H1 (cell line): ENCODE results near the gene COL4A3. TPM values are rescaled to one million over a fixed set of nuclear protein-coding genes. Genes with fewer than 3 reads are reported as not detected.

ENCODE experiments used
- CTCF ChIA-PET: fragments of 300-600 bp; sonication (Branson Sonifier 250); formaldehyde crosslinking; loops from one replicate; lab custom pipeline; 2021; ENCODE audit not compliant: partially characterized antibody; lab: Charles Lee
- POLR2A ChIA-PET: fragments of 300-600 bp; sonication (Branson Sonifier 250); formaldehyde crosslinking; loops from one replicate; lab custom pipeline; 2021; ENCODE audit warnings: inconsistent platforms; ENCODE audit not compliant: partially characterized antibody; lab: Charles Lee
- DNase-seq, 2 experiments: peaks; one replicate each; pipeline versions ENCODE4 v3.0.0 to v3.0.0-alpha.2; 2010 to 2022; ENCODE audit warnings: low spot score in 2 of 2, low read depth in 1 of 2, mixed read lengths in 1 of 2
- FAIRE-seq: peaks from 2 replicates; lab custom pipeline; 2011; peaks lifted over from hg19 to GRCh38; lab: Jason Lieb, UNC
- H2AFZ ChIP-seq: 2 replicates; pipeline ENCODE4 v1.8.1; 2012; ENCODE audit warnings: low read length, inconsistent platforms
- H2AK5ac ChIP-seq: 2 replicates; pipeline ENCODE4 v1.6.1; 2013; ENCODE audit warnings: low read depth, low read length
- H2BK120ac ChIP-seq: replicated peaks from 2 replicates; pipeline ENCODE3; 2013; ENCODE audit warnings: low read depth, low read length, inconsistent platforms
- H2BK12ac ChIP-seq: 2 replicates; pipeline ENCODE4 v1.6.1; 2013; ENCODE audit warnings: low read depth, low read length
- H2BK15ac ChIP-seq: 2 replicates; pipeline ENCODE4 v1.6.1; 2013; ENCODE audit warnings: low read length
- H2BK20ac ChIP-seq: 2 replicates; pipeline ENCODE4 v1.6.1; 2013; ENCODE audit warnings: low read length
- H2BK5ac ChIP-seq: 2 replicates; pipeline ENCODE4 v1.6.1; 2013; ENCODE audit warnings: low read depth, low read length
- H3K14ac ChIP-seq: 2 replicates; pipeline ENCODE4 v1.6.1; 2013; ENCODE audit warnings: inconsistent platforms; ENCODE audit not compliant: insufficient read length
- H3K18ac ChIP-seq: 2 replicates; pipeline ENCODE4 v1.6.1; 2013; ENCODE audit warnings: low read length; ENCODE audit errors: extremely low read depth
- H3K23ac ChIP-seq: 2 replicates; pipeline ENCODE4 v1.6.1; 2013; ENCODE audit warnings: inconsistent platforms; ENCODE audit not compliant: insufficient read length
- H3K23me2 ChIP-seq: 2 replicates; pipeline ENCODE4 v1.6.1; 2013; ENCODE audit warnings: low read depth, low read length
- H3K27ac ChIP-seq: 2 replicates; pipeline ENCODE4 v1.6.1; 2011; ENCODE audit warnings: low read depth, low read length, inconsistent platforms
- H3K27me3 ChIP-seq, 4 experiments: replicated peaks in 1 of 4; 1 replicate in 1 of 4; 2 replicates in 3 of 4; pipeline versions ENCODE4 v1.6.1 to v1.8.1; 2011 to 2013; ENCODE audit warnings: low read length in 3 of 4, mild to moderate bottlenecking in 3 of 4, inconsistent platforms in 2 of 4, mixed read lengths in 2 of 4, moderate library complexity in 1 of 4; ENCODE audit not compliant: control insufficient read depth in 3 of 4, insufficient read depth in 3 of 4; ENCODE audit errors: extremely low read depth in 1 of 4
- H3K36me3 ChIP-seq, 4 experiments: 2 replicates each; pipeline versions ENCODE4 v1.6.1 to v1.8.1; 2011 to 2013; ENCODE audit warnings: mild to moderate bottlenecking in 4 of 4, low read length in 3 of 4, moderate library complexity in 2 of 4, control low read depth in 1 of 4, inconsistent platforms in 1 of 4; ENCODE audit not compliant: insufficient read depth in 4 of 4, control insufficient read depth in 2 of 4
- H3K4ac ChIP-seq: replicated peaks from 2 replicates; pipeline ENCODE3; 2013; ENCODE audit warnings: low read length, low read depth, mixed read lengths, inconsistent platforms; ENCODE audit not compliant: insufficient read length
- H3K4me1 ChIP-seq, 4 experiments: replicated peaks in 1 of 4; 1 replicate in 1 of 4; 2 replicates in 3 of 4; pipeline versions ENCODE4 v1.6.1 to v1.8.1; 2011 to 2013; ENCODE audit warnings: low read length in 3 of 4, inconsistent platforms in 2 of 4, mixed read lengths in 1 of 4; ENCODE audit not compliant: insufficient read depth in 4 of 4, control insufficient read depth in 3 of 4
- H3K4me2 ChIP-seq, 2 experiments: 2 replicates each; pipeline versions ENCODE4 v1.6.1 to v1.8.1; 2011 to 2013; ENCODE audit warnings: low read depth in 2 of 2, low read length in 2 of 2, control low read depth in 1 of 2, inconsistent platforms in 1 of 2, mild to moderate bottlenecking in 1 of 2; ENCODE audit not compliant: insufficient read depth in 1 of 2
- H3K4me3 ChIP-seq, 4 experiments: fragments of 200-600, 300-600 bp in 1 of 4; sonication (generic), shearing (Covaris generic), sonication (Bioruptor Twin) in 1 of 4; 2 replicates each; pipeline versions ENCODE4 v1.5.1 to v1.8.1; 2011 to 2016; ENCODE audit warnings: low read length in 4 of 4, low read depth in 3 of 4, control low read depth in 2 of 4, inconsistent platforms in 2 of 4, mild to moderate bottlenecking in 2 of 4, mixed read lengths in 1 of 4, moderate library complexity in 1 of 4; ENCODE audit not compliant: insufficient read depth in 2 of 4; ENCODE audit errors: extremely low read depth in 1 of 4
- H3K56ac ChIP-seq: replicated peaks from 2 replicates; pipeline ENCODE3; 2013; ENCODE audit warnings: low read depth, mild to moderate bottlenecking, mixed read lengths, low read length, inconsistent platforms; ENCODE audit not compliant: insufficient read length
- H3K79me1 ChIP-seq: 2 replicates; pipeline ENCODE4 v1.6.1; 2013; ENCODE audit warnings: low read depth, low read length, control low read depth
- H3K79me2 ChIP-seq, 2 experiments: 2 replicates each; pipeline versions ENCODE4 v1.6.1 to v1.8.1; 2012 to 2013; ENCODE audit warnings: low read length in 2 of 2, mild to moderate bottlenecking in 2 of 2, inconsistent platforms in 1 of 2; ENCODE audit not compliant: insufficient read depth in 2 of 2, control insufficient read depth in 1 of 2
- H3K9ac ChIP-seq, 4 experiments: replicated peaks in 1 of 4; 1 replicate in 1 of 4; 2 replicates in 3 of 4; pipeline versions ENCODE4 v1.6.1 to v1.8.1; 2011 to 2013; ENCODE audit warnings: low read depth in 3 of 4, low read length in 3 of 4, control low read depth in 2 of 4, mild to moderate bottlenecking in 2 of 4, moderate library complexity in 2 of 4, inconsistent platforms in 1 of 4; ENCODE audit errors: extremely low read depth in 1 of 4
- H3K9me3 ChIP-seq, 2 experiments: 2 replicates each; pipeline versions ENCODE4 v1.6.1 to v1.8.1; 2012 to 2013; ENCODE audit warnings: mild to moderate bottlenecking in 2 of 2, moderate library complexity in 2 of 2, control low read depth in 1 of 2, inconsistent platforms in 1 of 2, low read depth in 1 of 2, low read length in 1 of 2, mixed read lengths in 1 of 2; ENCODE audit not compliant: insufficient read depth in 2 of 2
- H4K20me1 ChIP-seq, 2 experiments: replicated peaks in 1 of 2; 2 replicates each; pipeline versions ENCODE3 to v1.8.1; 2011 to 2013; ENCODE audit warnings: inconsistent platforms in 2 of 2, low read length in 2 of 2, mild to moderate bottlenecking in 1 of 2; ENCODE audit not compliant: insufficient read depth in 2 of 2, control insufficient read depth in 1 of 2
- H4K5ac ChIP-seq: 2 replicates; pipeline ENCODE4 v1.6.1; 2013; ENCODE audit warnings: low read length, low read depth, mixed read lengths, inconsistent platforms; ENCODE audit not compliant: insufficient read length
- H4K8ac ChIP-seq: 2 replicates; pipeline ENCODE4 v1.8.0; 2013; ENCODE audit warnings: mild to moderate bottlenecking, moderate library complexity, low read length, inconsistent platforms; ENCODE audit not compliant: insufficient read depth; ENCODE audit errors: extremely low read depth
- H4K91ac ChIP-seq: replicated peaks from 2 replicates; pipeline ENCODE3; 2013; ENCODE audit warnings: low read length, mixed read lengths, inconsistent platforms; ENCODE audit not compliant: insufficient read length
- CBX5 ChIP-seq: fragments of 300-800, 300-1000 bp; sonication (generic); IDR thresholded peaks from 2 replicates; pipeline ENCODE4 v1.7.1; 2016; ENCODE audit warnings: antibody characterized with exemption, low read length, low read depth
- CEBPB ChIP-seq: IDR thresholded peaks from 2 replicates; pipeline ENCODE4 v1.6.1; 2012; ENCODE audit warnings: low read depth, low read length
- HDAC2 ChIP-seq, 2 experiments: fragments of 300-600 bp in 1 of 2; sonication (generic) in 1 of 2; IDR thresholded peaks; 2 replicates each; pipeline ENCODE4 v1.6.1; 2011 to 2012; ENCODE audit warnings: low read depth in 2 of 2, low read length in 2 of 2, mild to moderate bottlenecking in 2 of 2, moderate library complexity in 2 of 2, borderline replicate concordance in 1 of 2, inconsistent platforms in 1 of 2
- KDM5A ChIP-seq: fragments of 200-600 bp; IDR thresholded peaks from 2 replicates; pipeline ENCODE4 v1.7.1; 2012; ENCODE audit warnings: mild to moderate bottlenecking, low read length, inconsistent platforms, mixed read lengths
- NRF1 ChIP-seq: IDR thresholded peaks from 2 replicates; pipeline ENCODE4 v1.6.1; 2011; ENCODE audit warnings: mild to moderate bottlenecking, low read depth, low read length, improper control_type of control experiment
- RFX5 ChIP-seq: IDR thresholded peaks from 2 replicates; pipeline ENCODE4 v1.6.1; 2011; ENCODE audit warnings: low read depth, low read length, improper control_type of control experiment, borderline replicate concordance
- SIRT6 ChIP-seq: IDR thresholded peaks from one replicate; pipeline ENCODE4 v1.7.1; 2012; ENCODE audit warnings: low read length, inconsistent platforms
- SP4 ChIP-seq: IDR thresholded peaks from 2 replicates; pipeline ENCODE4 v1.6.1; 2012; ENCODE audit warnings: low read length, inconsistent platforms
- TAF1 ChIP-seq: IDR thresholded peaks from 2 replicates; pipeline ENCODE4 v1.6.1; 2011; ENCODE audit warnings: mild to moderate bottlenecking, low read depth, low read length
- YY1 ChIP-seq: IDR thresholded peaks from 2 replicates; pipeline ENCODE4 v1.6.1; 2011; ENCODE audit warnings: low read depth, mild to moderate bottlenecking, low read length
- WGBS, 2 experiments: shearing (Covaris generic) in 1 of 2; methylation state at CpG; one replicate each; pipeline versions ENCODE4 v1.1.6 to v1.1.7; 2013 to 2015; ENCODE audit warnings: low lambda C conversion rate in 2 of 2, mixed read lengths in 2 of 2, inconsistent platforms in 1 of 2, low coverage in 1 of 2, missing lambda C conversion rate in 1 of 2; ENCODE audit not compliant: insufficient replicate concordance in 2 of 2, insufficient coverage in 1 of 2, insufficient read length in 1 of 2; ENCODE audit errors: extremely low coverage in 1 of 2, missing lambda C conversion rate in 1 of 2; 5-methylcytosine and 5-hydroxymethylcytosine counted together
- polyA plus RNA-seq, 7 experiments: library from polyadenylated mRNA; depleted of rRNA in 3 of 7; stranded (reverse) in 5 of 7; unstranded in 2 of 7; fragments of >200 nt in 5 of 7; fragments of 200-250 nt in 2 of 7; gene quantifications; 1 replicate in 5 of 7; 2 replicates in 1 of 7; 4 replicates in 1 of 7; pipeline versions ENCODE4 v1.2.1 to v1.2.3, GENCODE V29; 2011 to 2013; ENCODE audit warnings: missing spikeins in 2 of 7, mixed read lengths in 2 of 7
- total RNA-seq: library from RNA; stranded (reverse); fragmentation: NEBNext Ultra II Directional; extraction: Animal tissue kit (Norgen Biotek cat#: 25700); gene quantifications from 2 replicates; pipeline ENCODE4 v1.2.1, GENCODE V29; 2021
- TF ChIP-seq, protein P1 (sequence below): IDR thresholded peaks from 2 replicates; pipeline ENCODE4 v1.6.1; 2011; ENCODE audit warnings: low read length, improper control_type of control experiment
- TF ChIP-seq, protein P2 (sequence below), 3 experiments: IDR thresholded peaks; 1 replicate in 2 of 3; 2 replicates in 1 of 3; pipeline versions ENCODE4 v1.5.1 to v1.6.1; 2011; ENCODE audit warnings: low read length in 3 of 3, mild to moderate bottlenecking in 3 of 3, inconsistent platforms in 2 of 3, low read depth in 1 of 3, moderate library complexity in 1 of 3; ENCODE audit not compliant: insufficient read depth in 1 of 3; ENCODE audit errors: control extremely low read depth in 1 of 3

Gene COL4A3
- total and polyA plus RNA-seq, 2 of the 8 experiments (the other 6 are each of a cell fraction or from before 2014, with no cell fraction given): 0.12 to 0.17 TPM

DNA sequence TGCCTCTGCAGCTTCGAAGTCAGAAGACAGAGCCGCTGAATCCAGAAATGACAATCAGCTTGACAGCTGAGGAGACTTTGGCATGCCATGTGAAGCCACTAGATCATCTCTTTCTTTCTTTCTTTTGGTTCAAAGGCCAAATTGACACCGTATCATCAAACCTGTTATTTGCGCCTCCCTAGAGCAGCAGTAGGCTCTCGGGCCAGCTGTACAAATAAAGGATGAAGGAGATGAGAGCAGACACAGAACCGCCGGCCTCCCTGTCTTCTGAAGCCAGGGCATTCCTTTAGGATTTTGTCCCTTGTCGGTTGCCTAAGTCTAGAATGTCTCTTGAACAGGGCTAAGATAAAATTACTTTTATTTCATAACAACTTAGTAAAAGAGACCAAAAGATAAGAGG is 37.2 kb upstream of the COL4A3 start:
- H2BK20ac ChIP-seq: no peak overlapping the region
- H2AFZ ChIP-seq: no peak overlapping the region
- no peaks in the 10 kb centered on the region for H3K36me3 ChIP-seq
- no peak overlapping the region for H4K5ac ChIP-seq
- no peak overlapping the region for H2BK15ac ChIP-seq
- no peaks in the 10 kb centered on the region for H3K27me3 ChIP-seq
- no peak overlapping the region for H3K4me2 ChIP-seq
- POLR2A ChIA-PET: no interaction called here
- FAIRE-seq (no peak), DNase-seq (no peak)
- no peaks in the 10 kb centered on the region for H3K79me1 ChIP-seq
- no peak overlapping the region for H4K91ac ChIP-seq
- CTCF ChIA-PET: interaction anchor here (0.6 to 3.5 kb wide), 3 partner anchors 111 to 402 kb away, joined by 3 to 33 read pairs (median 3); no protein-coding TSS in a partner anchor
- H3K18ac ChIP-seq: no peak overlapping the region
- H2BK5ac ChIP-seq: no peak overlapping the region
- WGBS, 2 experiments: 83% methylated on average over 8 of the region's 8 CpGs; no CpG with 5 or more reads in 1 of the 2 experiments
- H3K4me1 ChIP-seq: no peaks in the 10 kb centered on the region
- no peak overlapping the region for H3K4me3 ChIP-seq
- no peak overlapping the region for H3K14ac ChIP-seq
- H2BK12ac ChIP-seq: no peak overlapping the region
- no peak overlapping the region for H3K23ac ChIP-seq
- H4K20me1 ChIP-seq: no peaks in the 10 kb centered on the region
- H3K27ac ChIP-seq: no peak overlapping the region
- no peak overlapping the region for H3K56ac ChIP-seq
- H3K79me2 ChIP-seq: no peaks in the 10 kb centered on the region
- no peaks in the 10 kb centered on the region for H3K23me2 ChIP-seq
- no peak overlapping the region for H2AK5ac ChIP-seq
- no peak overlapping the region for H2BK120ac ChIP-seq
- H3K9me3 ChIP-seq: no peaks in the 10 kb centered on the region
- H3K9ac ChIP-seq: no peak overlapping the region
- H3K4ac ChIP-seq: no peak overlapping the region
- no peak overlapping the region for H4K8ac ChIP-seq
- TF ChIP-seq SIRT6: no peak
- no peak for TF ChIP-seq CEBPB
- no peak for TF ChIP-seq HDAC2 (IDR thresholded peaks at IDR 0.05; ENCODE audit: borderline replicate concordance in 1 of 2, low read depth in 2 of 2, low read length in 2 of 2)
- TF ChIP-seq TAF1: no peak
- TF ChIP-seq KDM5A: no peak
- TF ChIP-seq, protein P1, sequence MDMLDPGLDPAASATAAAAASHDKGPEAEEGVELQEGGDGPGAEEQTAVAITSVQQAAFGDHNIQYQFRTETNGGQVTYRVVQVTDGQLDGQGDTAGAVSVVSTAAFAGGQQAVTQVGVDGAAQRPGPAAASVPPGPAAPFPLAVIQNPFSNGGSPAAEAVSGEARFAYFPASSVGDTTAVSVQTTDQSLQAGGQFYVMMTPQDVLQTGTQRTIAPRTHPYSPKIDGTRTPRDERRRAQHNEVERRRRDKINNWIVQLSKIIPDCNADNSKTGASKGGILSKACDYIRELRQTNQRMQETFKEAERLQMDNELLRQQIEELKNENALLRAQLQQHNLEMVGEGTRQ: no peak
- TF ChIP-seq CBX5: no peak
- TF ChIP-seq SP4: no peak
- no peak for TF ChIP-seq NRF1
- no peak for TF ChIP-seq YY1
- TF ChIP-seq, protein P2, sequence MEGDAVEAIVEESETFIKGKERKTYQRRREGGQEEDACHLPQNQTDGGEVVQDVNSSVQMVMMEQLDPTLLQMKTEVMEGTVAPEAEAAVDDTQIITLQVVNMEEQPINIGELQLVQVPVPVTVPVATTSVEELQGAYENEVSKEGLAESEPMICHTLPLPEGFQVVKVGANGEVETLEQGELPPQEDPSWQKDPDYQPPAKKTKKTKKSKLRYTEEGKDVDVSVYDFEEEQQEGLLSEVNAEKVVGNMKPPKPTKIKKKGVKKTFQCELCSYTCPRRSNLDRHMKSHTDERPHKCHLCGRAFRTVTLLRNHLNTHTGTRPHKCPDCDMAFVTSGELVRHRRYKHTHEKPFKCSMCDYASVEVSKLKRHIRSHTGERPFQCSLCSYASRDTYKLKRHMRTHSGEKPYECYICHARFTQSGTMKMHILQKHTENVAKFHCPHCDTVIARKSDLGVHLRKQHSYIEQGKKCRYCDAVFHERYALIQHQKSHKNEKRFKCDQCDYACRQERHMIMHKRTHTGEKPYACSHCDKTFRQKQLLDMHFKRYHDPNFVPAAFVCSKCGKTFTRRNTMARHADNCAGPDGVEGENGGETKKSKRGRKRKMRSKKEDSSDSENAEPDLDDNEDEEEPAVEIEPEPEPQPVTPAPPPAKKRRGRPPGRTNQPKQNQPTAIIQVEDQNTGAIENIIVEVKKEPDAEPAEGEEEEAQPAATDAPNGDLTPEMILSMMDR (IDR thresholded peaks at IDR 0.05; ENCODE audit: control extremely low read depth in 1 of 3, insufficient read depth in 1 of 3, low read depth in 1 of 3, low read length in 3 of 3): no peak
- no peak for TF ChIP-seq RFX5
